DND-41 (cell line): Measurements from ENCODE around the gene CNGA3.

Experiments
- ATAC-seq: fragments of 200-7000 bp; cut with Tn5 transposase; 3 replicates; pipeline ENCODE4 v1.9.1; 2021; ENCODE audit warnings: low read depth; ENCODE audit not compliant: insufficient read depth
- DNase-seq: peaks from one replicate; pipeline ENCODE4 v3.0.0-alpha.2; 2020
- H2AFZ ChIP-seq: 2 replicates; pipeline ENCODE4 v1.6.0; 2012; ENCODE audit warnings: low read depth, low read length
- H3K27ac ChIP-seq: 2 replicates; pipeline ENCODE4 v1.5.1; 2012; ENCODE audit warnings: low read length, inconsistent platforms
- H3K27me3 ChIP-seq: fragments of 200-600 bp; sonication (generic); 2 replicates; pipeline ENCODE4 v1.6.0; 2012; ENCODE audit warnings: low read length, mild to moderate bottlenecking, inconsistent platforms; ENCODE audit not compliant: insufficient read depth, poor library complexity
- H3K36me3 ChIP-seq: 2 replicates; pipeline ENCODE4 v1.5.1; 2012; ENCODE audit warnings: low read length, inconsistent platforms; ENCODE audit not compliant: insufficient read depth
- H3K4me1 ChIP-seq: 2 replicates; pipeline ENCODE4 v1.5.1; 2012; ENCODE audit warnings: mild to moderate bottlenecking, low read length; ENCODE audit not compliant: insufficient read depth
- H3K4me2 ChIP-seq: 2 replicates; pipeline ENCODE4 v1.6.0; 2012; ENCODE audit warnings: mild to moderate bottlenecking, moderate library complexity, low read length, inconsistent platforms; ENCODE audit not compliant: insufficient read depth
- H3K4me3 ChIP-seq, 2 experiments: fragments of 200-600 bp in 1 of 2; shearing (Covaris generic) in 1 of 2; 2 replicates each; pipeline ENCODE4 v1.5.1; 2012 to 2016; ENCODE audit warnings: inconsistent platforms in 2 of 2, low read length in 2 of 2, mild to moderate bottlenecking in 2 of 2, low read depth in 1 of 2, moderate library complexity in 1 of 2
- H3K79me2 ChIP-seq: 2 replicates; pipeline ENCODE4 v1.6.0; 2012; ENCODE audit warnings: low read length, inconsistent platforms; ENCODE audit not compliant: insufficient read depth
- H3K9ac ChIP-seq: 2 replicates; pipeline ENCODE4 v1.6.0; 2012; ENCODE audit warnings: low read depth, mild to moderate bottlenecking, inconsistent platforms, low read length, moderate library complexity
- H3K9me3 ChIP-seq: 2 replicates; pipeline ENCODE4 v1.5.1; 2012; ENCODE audit warnings: low read length, moderate library complexity, mild to moderate bottlenecking, inconsistent platforms; ENCODE audit not compliant: insufficient read depth, severe bottlenecking
- H4K20me1 ChIP-seq: 2 replicates; pipeline ENCODE4 v1.6.0; 2012; ENCODE audit warnings: low read length; ENCODE audit not compliant: insufficient read depth
- CTCF ChIP-seq: IDR thresholded peaks from 2 replicates; pipeline ENCODE4 v1.5.1; 2012; ENCODE audit warnings: borderline replicate concordance, low read length, moderate library complexity, mild to moderate bottlenecking; ENCODE audit not compliant: poor library complexity, severe bottlenecking; ENCODE audit errors: extremely low read depth
- EZH2 ChIP-seq: IDR thresholded peaks from 3 replicates; pipeline ENCODE4 v1.6.1; 2012; ENCODE audit warnings: borderline replicate concordance, low read depth, mild to moderate bottlenecking, moderate library complexity, low read length, inconsistent platforms; ENCODE audit not compliant: severe bottlenecking

CNGA3 gene

GRCh38 chr2:98350411-98350810 is 4.2 kb downstream of the CNGA3 start:
- no peak for DNase-seq
- no peak for ATAC-seq
- H3K4me3 ChIP-seq: no peak overlapping the region
- no peak overlapping the region for H2AFZ ChIP-seq
- H3K27ac ChIP-seq: no peak overlapping the region
- H3K4me1 ChIP-seq: no peaks in the 10 kb centered on the region
- H3K27me3 ChIP-seq: peaks cover 12% of the 10 kb centered on the region
- H3K36me3 ChIP-seq: no peaks in the 10 kb centered on the region
- no peak overlapping the region for H3K9ac ChIP-seq
- TF ChIP-seq CTCF (no peak), EZH2 (no peak)
- no peaks in the 10 kb centered on the region for H4K20me1 ChIP-seq
- no peaks in the 10 kb centered on the region for H3K79me2 ChIP-seq
- H3K9me3 ChIP-seq: peaks cover 2% of the 10 kb centered on the region
- no peak overlapping the region for H3K4me2 ChIP-seq

- H3K27me3 ChIP-seq: peaks cover 13% of the 10 kb centered on the region
- H3K4me1 ChIP-seq: no peaks in the 10 kb centered on the region
- H3K36me3 ChIP-seq: no peaks in the 10 kb centered on the region
- H2AFZ ChIP-seq: no peak overlapping the region
- no peak for ATAC-seq
- no peaks in the 10 kb centered on the region for H3K79me2 ChIP-seq
- no peak overlapping the region for H3K4me3 ChIP-seq
- peaks cover 2% of the 10 kb centered on the region for H3K9me3 ChIP-seq
- no peak for DNase-seq
- no peak overlapping the region for H3K27ac ChIP-seq
- no peaks in the 10 kb centered on the region for H4K20me1 ChIP-seq
- no peak overlapping the region for H3K9ac ChIP-seq
- no peak overlapping the region for H3K4me2 ChIP-seq
- no peak for TF ChIP-seq CTCF
- no peak for TF ChIP-seq EZH2
Observed at GRCh38 chr2:98355881-98356280, 9.6 kb downstream of the CNGA3 start.

GRCh38 chr2:98356729-98357128 is 10.5 kb downstream of the CNGA3 start:
- no peak overlapping the region for H3K27ac ChIP-seq
- H2AFZ ChIP-seq: no peak overlapping the region
- H3K4me1 ChIP-seq: no peaks in the 10 kb centered on the region
- DNase-seq (no peak), ATAC-seq (no peak)
- H3K9ac ChIP-seq: no peak overlapping the region
- no peaks in the 10 kb centered on the region for H3K79me2 ChIP-seq
- no peak overlapping the region for H3K4me3 ChIP-seq
- H3K27me3 ChIP-seq: peaks cover 13% of the 10 kb centered on the region
- H3K4me2 ChIP-seq: no peak overlapping the region
- no peaks in the 10 kb centered on the region for H4K20me1 ChIP-seq
- no peak for TF ChIP-seq CTCF
- no peak for TF ChIP-seq EZH2
- no peaks in the 10 kb centered on the region for H3K36me3 ChIP-seq
- H3K9me3 ChIP-seq: peaks cover 2% of the 10 kb centered on the region

- no peak overlapping the region for H3K4me3 ChIP-seq
- DNase-seq (no peak), ATAC-seq (no peak)
- no peaks in the 10 kb centered on the region for H3K4me1 ChIP-seq
- TF ChIP-seq EZH2: no peak
- TF ChIP-seq CTCF: no peak
- no peak overlapping the region for H3K4me2 ChIP-seq
- H4K20me1 ChIP-seq: no peaks in the 10 kb centered on the region
- peaks cover 13% of the 10 kb centered on the region for H3K27me3 ChIP-seq
- H2AFZ ChIP-seq: no peak overlapping the region
- no peaks in the 10 kb centered on the region for H3K79me2 ChIP-seq
- H3K36me3 ChIP-seq: no peaks in the 10 kb centered on the region
- no peak overlapping the region for H3K9ac ChIP-seq
- peaks cover 2% of the 10 kb centered on the region for H3K9me3 ChIP-seq
- no peak overlapping the region for H3K27ac ChIP-seq
Observed at GRCh38 chr2:98357849-98358248, 11.6 kb downstream of the CNGA3 start.
